ENCODE results near the gene HS3ST1.

The HS3ST1 gene

GRCh38 chr4:11431111-11431510, 2.4 kb upstream of the HS3ST1 start:
- no peak for DNase-seq (ENCODE audit: low read depth)

GRCh38 chr4:11430536-11430935, 1.8 kb upstream of the HS3ST1 start:
- no peak for DNase-seq (ENCODE audit: low read depth)

GRCh38 chr4:11429699-11430045, 978 bp upstream of the HS3ST1 start:
- no peak for DNase-seq (ENCODE audit: low read depth)

- DNase-seq (ENCODE audit: low read depth) = no peak
Observed at GRCh38 chr4:11428899-11429698, 405 bp upstream of the HS3ST1 start.

GRCh38 chr4:11427121-11427996, 1.3 kb downstream of the HS3ST1 start:
- no peak for DNase-seq (ENCODE audit: low read depth)

- no peak for DNase-seq (ENCODE audit: low read depth)
Observed at GRCh38 chr4:11426731-11427120, 2.0 kb downstream of the HS3ST1 start.

GRCh38 chr4:11426003-11426402, 2.7 kb downstream of the HS3ST1 start:
- no peak for DNase-seq (ENCODE audit: low read depth)

GRCh38 chr4:11424856-11425255, 3.8 kb downstream of the HS3ST1 start:
- no peak for DNase-seq (ENCODE audit: low read depth)

GRCh38 chr4:11424000-11424399, 4.7 kb downstream of the HS3ST1 start:
- DNase-seq (ENCODE audit: low read depth) = no peak

- no peak for DNase-seq (ENCODE audit: low read depth)
Observed at GRCh38 chr4:11423465-11423864, 5.2 kb downstream of the HS3ST1 start.

GRCh38 chr4:11421116-11421515, 7.6 kb downstream of the HS3ST1 start:
- DNase-seq (ENCODE audit: low read depth) = no peak

GRCh38 chr4:11420327-11420726, 8.4 kb downstream of the HS3ST1 start:
- no peak for DNase-seq (ENCODE audit: low read depth)

GRCh38 chr4:11418610-11419009, 10.1 kb downstream of the HS3ST1 start:
- DNase-seq (ENCODE audit: low read depth) = no peak

- DNase-seq (ENCODE audit: low read depth) = no peak
Observed at GRCh38 chr4:11416767-11417113, 12.0 kb downstream of the HS3ST1 start.

GRCh38 chr4:11416071-11416766, 12.5 kb downstream of the HS3ST1 start:
- no peak for DNase-seq (ENCODE audit: low read depth)

- DNase-seq (ENCODE audit: low read depth) = no peak
Observed at GRCh38 chr4:11415409-11416070, 13.2 kb downstream of the HS3ST1 start.

- DNase-seq (ENCODE audit: low read depth) = no peak
Observed at GRCh38 chr4:11412211-11412610, 16.5 kb downstream of the HS3ST1 start.

GRCh38 chr4:11409632-11410031, 19.1 kb downstream of the HS3ST1 start:
- no peak for DNase-seq (ENCODE audit: low read depth)

- no peak for DNase-seq (ENCODE audit: low read depth)
Observed at GRCh38 chr4:11408233-11408967, 20.3 kb downstream of the HS3ST1 start.

- DNase-seq (ENCODE audit: low read depth) = no peak
Observed at GRCh38 chr4:11407551-11407950, 21.1 kb downstream of the HS3ST1 start.

- no peak for DNase-seq (ENCODE audit: low read depth)
Observed at GRCh38 chr4:11404431-11404830, 24.3 kb downstream of the HS3ST1 start.

- no peak for DNase-seq (ENCODE audit: low read depth)
Observed at GRCh38 chr4:11402192-11402591, 26.5 kb downstream of the HS3ST1 start.
